HepG2 (cell line): Measurements from ENCODE around the gene KCNJ4. TPM values are rescaled to one million over a fixed set of nuclear protein-coding genes. Genes with fewer than 3 reads are reported as not detected.
A peak's percentile ranks its signal among the peaks of the same experiment; 100 is the strongest.

ENCODE experiments used
- ATAC-seq: fragments of 200-7000 bp; cut with Tn5 transposase; 3 replicates; pipeline ENCODE4 v1.9.1; 2020; ENCODE audit warnings: mild to moderate bottlenecking, moderate library complexity
- BruUV-seq: library from RNA; stranded (reverse); fragments of 400-500 nt; replicated peaks from 2 replicates; lab custom pipeline; 2021; lab: Mats Ljungman, UMichigan
- CTCF ChIA-PET: fragments of 300-600 bp; formaldehyde crosslinking; extraction: SDS; loops from one replicate; lab custom pipeline; 2021; ENCODE audit warnings: low total read pairs, inconsistent platforms, low intra/inter-chr PET ratio; lab: Yijun Ruan, JAX
- POLR2A ChIA-PET: fragments of 350-600 bp; sonication (Branson Sonifier 250); formaldehyde crosslinking; loops from one replicate; lab custom pipeline; 2020; ENCODE audit warnings: antibody characterized with exemption, inconsistent platforms; lab: Yijun Ruan, JAX
- DNase-seq: peaks from one replicate; pipeline ENCODE4 v3.0.0-alpha.2; 2015; ENCODE audit warnings: low spot score
- FAIRE-seq: peaks from 3 replicates; lab custom pipeline; 2011; peaks lifted over from hg19 to GRCh38; lab: Jason Lieb, UNC
- H2AFZ ChIP-seq: one replicate; pipeline ENCODE4 v1.6.1; 2011; ENCODE audit warnings: low read length, inconsistent platforms
- H3K27ac ChIP-seq: fragments of 300-600 bp; 3 replicates; pipeline ENCODE4 v1.8.0; 2011; ENCODE audit warnings: mixed run types, mild to moderate bottlenecking, mixed read lengths, low read length, inconsistent platforms; ENCODE audit not compliant: insufficient read depth; ENCODE audit errors: extremely low read length
- H3K27me3 ChIP-seq, 2 experiments: fragments of 200-600 bp in 1 of 2; 2 replicates in 1 of 2; 3 replicates in 1 of 2; pipeline versions ENCODE4 v1.6.0 to v1.8.0; 2011; ENCODE audit warnings: low read length in 2 of 2, mild to moderate bottlenecking in 2 of 2, moderate library complexity in 2 of 2, inconsistent platforms in 1 of 2; ENCODE audit not compliant: insufficient read depth in 2 of 2, control insufficient read depth in 1 of 2
- H3K36me3 ChIP-seq, 2 experiments: fragments of 200-600 bp in 1 of 2; replicated peaks in 1 of 2; 2 replicates in 1 of 2; 3 replicates in 1 of 2; pipeline versions ENCODE4 v1.5.1 to v1.8.0; 2011; ENCODE audit warnings: low read length in 2 of 2, inconsistent platforms in 1 of 2; ENCODE audit not compliant: insufficient read depth in 2 of 2, control insufficient read depth in 1 of 2
- H3K4me1 ChIP-seq: 2 replicates; pipeline ENCODE4 v1.5.1; 2012; ENCODE audit warnings: low read length, inconsistent platforms; ENCODE audit not compliant: insufficient read depth
- H3K4me2 ChIP-seq: 2 replicates; pipeline ENCODE4 v1.6.0; 2011; ENCODE audit warnings: low read depth, low read length, inconsistent platforms
- H3K4me3 ChIP-seq, 3 experiments: fragments of 200-600 bp in 1 of 3; sonication (generic), shearing (Covaris generic) in 1 of 3; replicated peaks in 1 of 3; 2 replicates each; pipeline ENCODE4 v1.5.1; 2011 to 2016; ENCODE audit warnings: low read length in 3 of 3, inconsistent platforms in 2 of 3, low read depth in 2 of 3, mild to moderate bottlenecking in 2 of 3, control low read depth in 1 of 3, mixed read lengths in 1 of 3; ENCODE audit not compliant: insufficient read depth in 1 of 3
- H3K79me2 ChIP-seq: one replicate; pipeline ENCODE4 v1.6.1; 2011; ENCODE audit warnings: low read length, inconsistent platforms; ENCODE audit not compliant: insufficient read depth
- H3K9ac ChIP-seq: 2 replicates; pipeline ENCODE4 v1.6.0; 2011; ENCODE audit warnings: mild to moderate bottlenecking, low read depth, low read length, inconsistent platforms; ENCODE audit not compliant: insufficient read depth
- H3K9me3 ChIP-seq: 2 replicates; pipeline ENCODE4 v1.5.1; 2012; ENCODE audit warnings: mild to moderate bottlenecking, low read length
- H4K20me1 ChIP-seq: 2 replicates; pipeline ENCODE4 v1.6.0; 2011; ENCODE audit warnings: inconsistent platforms, mild to moderate bottlenecking, low read length, moderate library complexity; ENCODE audit not compliant: insufficient read depth
- AGO2 ChIP-seq: fragments of 200-400 bp; formaldehyde crosslinking; optimal IDR thresholded peaks from 2 replicates; pipeline ENCODE3; 2017; ENCODE audit warnings: mild to moderate bottlenecking, low read depth, low read length, moderate library complexity
- ESRRA ChIP-seq: sonication (generic); formaldehyde crosslinking; IDR thresholded peaks from 2 replicates; pipeline ENCODE4 v1.5.1; 2020; ENCODE audit warnings: mild to moderate bottlenecking, low read depth, missing genetic modification reagents
- HES4 ChIP-seq: sonication (generic); formaldehyde crosslinking; IDR thresholded peaks from 2 replicates; pipeline ENCODE4 v1.9.0; 2021; ENCODE audit warnings: mild to moderate bottlenecking, missing genetic modification reagents, borderline replicate concordance
- POLR2AphosphoS2 ChIP-seq: IDR thresholded peaks from 2 replicates; pipeline ENCODE4 v1.6.1; 2011; ENCODE audit warnings: low read depth, low read length, improper control_type of control experiment
- ZNF180 ChIP-seq: sonication (generic); formaldehyde crosslinking; IDR thresholded peaks from 2 replicates; pipeline ENCODE4 v1.4.0; 2020; ENCODE audit warnings: low read depth, missing genetic modification reagents, borderline replicate concordance
- ZNF350 ChIP-seq: sonication (generic); formaldehyde crosslinking; IDR thresholded peaks from 2 replicates; pipeline ENCODE4 v1.4.0; 2020; ENCODE audit warnings: mild to moderate bottlenecking, low read depth, missing genetic modification reagents, borderline replicate concordance
- WGBS: methylation state at CpG from one replicate; pipeline ENCODE4 v1.1.6; 2017; ENCODE audit warnings: low lambda C conversion rate; 5-methylcytosine and 5-hydroxymethylcytosine counted together
- in situ Hi-C: cut with HindIII; loops from 2 replicates; pipeline ENCODE4 v1.10.0; 2017; ENCODE audit warnings: low pct_unique_long_range_greater_than_20kb; ENCODE audit not compliant: extremely low pct_ligation_motif_present
- intact Hi-C: fragments of 100-400 bp; cut with micrococcal nuclease; formaldehyde crosslinking; loops from one replicate; pipeline ENCODE4 v1.10.0; 2022; ENCODE audit not compliant: unreplicated experiment
- polyA plus RNA-seq, 8 experiments: library from polyadenylated mRNA; depleted of rRNA in 3 of 8; stranded (reverse) in 7 of 8; unstranded in 1 of 8; fragments of >200 nt; fragmentation: Illumina TruSeq in 4 of 8; extraction: Trizol in 4 of 8; gene quantifications; 2 replicates each; pipeline versions ENCODE4 v1.2.1 to v1.2.3, GENCODE V29; 2011 to 2016; ENCODE audit warnings: low read depth in 4 of 8, missing spikeins in 1 of 8, mixed read lengths in 1 of 8; ENCODE audit not compliant: insufficient read depth in 1 of 8
- total RNA-seq, 5 experiments: library from RNA; depleted of rRNA; stranded (reverse); fragments of >200 nt; fragmentation: Illumina TruSeq; extraction: Trizol; gene quantifications; 2 replicates each; pipeline ENCODE4 v1.2.3, GENCODE V29; 2016; ENCODE audit warnings: low read depth in 1 of 5
- TF ChIP-seq, protein P1 (sequence below): sonication (generic); formaldehyde crosslinking; IDR thresholded peaks from 2 replicates; pipeline ENCODE4 v1.4.0; 2020; ENCODE audit warnings: missing genetic modification reagents

The KCNJ4 gene
- total and polyA plus RNA-seq, 2 of the 13 experiments (the other 11 are each of a cell fraction or from before 2014, with no cell fraction given), result not detected

DNA sequence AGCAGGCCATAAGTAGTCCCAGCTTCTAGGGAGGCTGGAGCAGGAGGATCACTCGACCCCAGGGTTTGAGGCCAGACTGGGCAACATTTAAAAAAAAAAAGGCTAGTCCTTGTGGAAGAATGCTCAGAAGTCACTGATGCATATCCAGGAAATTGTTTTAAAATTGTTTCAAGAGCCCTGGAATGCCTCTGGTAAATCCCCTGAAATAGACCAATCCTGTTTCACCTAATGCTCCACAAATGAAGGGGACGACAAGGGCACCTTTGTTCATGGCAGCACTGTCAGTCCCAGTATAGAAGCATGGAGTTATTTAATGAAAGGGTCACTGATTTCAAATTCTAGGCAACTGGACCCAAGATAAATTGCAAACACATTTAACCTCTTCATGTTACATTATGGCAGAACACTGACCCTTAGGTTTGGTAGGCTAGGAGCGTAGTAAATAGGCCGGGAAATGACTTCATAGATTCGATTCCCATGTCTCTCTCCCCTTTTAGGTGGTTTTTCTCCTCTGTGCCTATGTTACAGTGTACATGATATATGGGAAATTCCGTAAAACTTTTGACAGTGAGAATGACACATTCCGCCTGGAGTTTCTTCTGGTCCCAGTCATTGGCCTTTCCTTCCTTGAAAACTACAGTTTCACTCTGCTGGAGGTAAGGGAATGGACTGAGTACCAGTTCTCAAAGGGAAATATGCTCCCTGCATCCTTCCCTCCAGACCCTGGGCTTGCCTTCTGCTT lies 24.3 kb upstream of the KCNJ4 start:
- Histone ChIP-seq H3K36me3 (peaks cover 2 to 16% of the 10 kb centered on the region in 2 experiments), H3K9ac (no peak overlapping the region), H3K9me3 (no peaks in the 10 kb centered on the region), H3K79me2 (no peaks in the 10 kb centered on the region), H4K20me1 (peaks cover 3% of the 10 kb centered on the region), H3K27me3 (no peaks in the 10 kb centered on the region), H2AFZ (no peak overlapping the region), H3K4me1 (peaks cover 12% of the 10 kb centered on the region), H3K27ac (no peak overlapping the region), H3K4me2 (no peak overlapping the region), H3K4me3 (no peak overlapping the region)
- BruUV-seq, result no TSS peak
- POLR2A ChIA-PET, result interaction anchor here (0.9 to 1.2 kb wide), 3 partner anchors 9 to 16 kb away, joined by 3 to 4 read pairs (median 3); partner anchors contain the start of gene KDELR3
- in situ Hi-C loops (no loop called here), intact Hi-C loops (no loop called here)
- DNase-seq (no peak), FAIRE-seq (no peak), ATAC-seq (peak; percentile 5; the same call in 2 of the 3 replicates)
- no peak for TF ChIP-seq ZNF350 (CRISPR knock-in tag)
- TF ChIP-seq, protein P1, sequence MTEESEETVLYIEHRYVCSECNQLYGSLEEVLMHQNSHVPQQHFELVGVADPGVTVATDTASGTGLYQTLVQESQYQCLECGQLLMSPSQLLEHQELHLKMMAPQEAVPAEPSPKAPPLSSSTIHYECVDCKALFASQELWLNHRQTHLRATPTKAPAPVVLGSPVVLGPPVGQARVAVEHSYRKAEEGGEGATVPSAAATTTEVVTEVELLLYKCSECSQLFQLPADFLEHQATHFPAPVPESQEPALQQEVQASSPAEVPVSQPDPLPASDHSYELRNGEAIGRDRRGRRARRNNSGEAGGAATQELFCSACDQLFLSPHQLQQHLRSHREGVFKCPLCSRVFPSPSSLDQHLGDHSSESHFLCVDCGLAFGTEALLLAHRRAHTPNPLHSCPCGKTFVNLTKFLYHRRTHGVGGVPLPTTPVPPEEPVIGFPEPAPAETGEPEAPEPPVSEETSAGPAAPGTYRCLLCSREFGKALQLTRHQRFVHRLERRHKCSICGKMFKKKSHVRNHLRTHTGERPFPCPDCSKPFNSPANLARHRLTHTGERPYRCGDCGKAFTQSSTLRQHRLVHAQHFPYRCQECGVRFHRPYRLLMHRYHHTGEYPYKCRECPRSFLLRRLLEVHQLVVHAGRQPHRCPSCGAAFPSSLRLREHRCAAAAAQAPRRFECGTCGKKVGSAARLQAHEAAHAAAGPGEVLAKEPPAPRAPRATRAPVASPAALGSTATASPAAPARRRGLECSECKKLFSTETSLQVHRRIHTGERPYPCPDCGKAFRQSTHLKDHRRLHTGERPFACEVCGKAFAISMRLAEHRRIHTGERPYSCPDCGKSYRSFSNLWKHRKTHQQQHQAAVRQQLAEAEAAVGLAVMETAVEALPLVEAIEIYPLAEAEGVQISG (CRISPR knock-in tag), result no peak
- TF ChIP-seq AGO2, result peak; percentile 28
- no peak for TF ChIP-seq ZNF180 (CRISPR knock-in tag)
- 0 out of 2 replicates have a peak, but pooled peaks have one; percentile 35 for TF ChIP-seq POLR2AphosphoS2
- TF ChIP-seq HES4 (CRISPR knock-in tag), result no peak
- no peak for TF ChIP-seq ESRRA (CRISPR knock-in tag)
- 81% methylated on average over 7 of the region's 7 CpGs for WGBS
- CTCF ChIA-PET, result no interaction called here
